Measurements from ENCODE around the gene RHOT2.

Gene RHOT2

GRCh38 chr16:668519-669171 is 713 bp downstream of the RHOT2 start:
- H3K27ac ChIP-seq, result peak overlapping the region; percentile 100
- TF ChIP-seq CTCF (conservative IDR thresholded peaks at IDR 0.05), result no peak

GRCh38 chr16:669666-670065 is 1.7 kb downstream of the RHOT2 start:
- TF ChIP-seq CTCF (conservative IDR thresholded peaks at IDR 0.05) (no peak), ZFX (IDR thresholded peaks at IDR 0.05) (no peak)
- H3K27ac ChIP-seq, result no peak overlapping the region; the same call in 1 of the 2 replicates

GRCh38 chr16:670485-671352 is 2.8 kb downstream of the RHOT2 start:
- H3K27ac ChIP-seq, result no peak overlapping the region
- TF ChIP-seq CTCF (conservative IDR thresholded peaks at IDR 0.05) (no peak), ZFX (IDR thresholded peaks at IDR 0.05) (no peak)

GRCh38 chr16:671353-672131 is 3.6 kb downstream of the RHOT2 start:
- no peak overlapping the region for H3K27ac ChIP-seq
- TF ChIP-seq CTCF (conservative IDR thresholded peaks at IDR 0.05) (no peak), ZFX (IDR thresholded peaks at IDR 0.05) (no peak)

GRCh38 chr16:672371-672770 is 4.4 kb downstream of the RHOT2 start:
- TF ChIP-seq CTCF (conservative IDR thresholded peaks at IDR 0.05) (no peak), ZFX (IDR thresholded peaks at IDR 0.05) (no peak)
- H3K27ac ChIP-seq, result no peak overlapping the region

- no peak overlapping the region for H3K27ac ChIP-seq
- TF ChIP-seq ZFX (IDR thresholded peaks at IDR 0.05), result no peak
- no peak for TF ChIP-seq CTCF (conservative IDR thresholded peaks at IDR 0.05)
These were observed 4.9 kb downstream of the RHOT2 start for GRCh38 chr16:672851-673250.
